ENCODE results near the gene MAP3K10. TPM values are rescaled to one million over a fixed set of nuclear protein-coding genes. Genes with fewer than 3 reads are reported as not detected.

MAP3K10 gene
- total RNA-seq, 1 donor from 2014 or later, result 22.7 TPM

GRCh38 chr19:40242480-40242879 is 51.3 kb downstream of the MAP3K10 start:
- no peak overlapping the region for H3K4me3 Mint-ChIP-seq (ENCODE audit: unreplicated experiment)
- H3K9me3 Mint-ChIP-seq (ENCODE audit: low read depth), result no peaks in the 10 kb centered on the region
- no peaks in the 10 kb centered on the region for H3K27me3 Mint-ChIP-seq (ENCODE audit: low read depth)
- peaks cover 13% of the 10 kb centered on the region for H3K36me3 Mint-ChIP-seq (ENCODE audit: low read depth)
- no peak for TF ChIP-seq CTCF (IDR thresholded peaks at IDR 0.05)
- no peak for DNase-seq (ENCODE audit: low spot score)
- peaks cover 14% of the 10 kb centered on the region for H3K4me1 Mint-ChIP-seq (ENCODE audit: low read depth)
- no peak overlapping the region for H3K27ac Mint-ChIP-seq (ENCODE audit: unreplicated experiment)

DNA sequence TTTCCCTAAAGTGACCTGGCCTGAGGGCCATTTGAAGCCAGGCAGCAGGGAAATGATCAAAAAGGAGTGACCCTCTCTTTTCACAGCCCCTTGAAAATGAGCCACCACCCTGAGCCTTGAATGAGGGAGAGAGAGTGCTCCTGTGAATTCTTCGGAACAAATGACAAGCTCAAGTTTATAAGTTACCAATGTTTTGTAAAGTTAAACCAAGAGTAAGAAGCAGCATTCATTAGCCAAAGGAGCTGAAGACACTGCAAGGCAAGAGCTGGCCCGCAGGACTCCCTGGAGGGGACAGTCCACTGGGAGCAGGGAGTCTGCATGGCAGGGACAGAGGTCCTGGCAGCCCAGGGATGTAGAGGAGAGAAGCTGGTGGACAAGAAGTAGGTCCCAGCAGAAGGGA is 52.0 kb downstream of the MAP3K10 start:
- no peak for TF ChIP-seq CTCF (IDR thresholded peaks at IDR 0.05)
- no peak overlapping the region for H3K27ac Mint-ChIP-seq (ENCODE audit: unreplicated experiment)
- no peaks in the 10 kb centered on the region for H3K9me3 Mint-ChIP-seq (ENCODE audit: low read depth)
- no peak for DNase-seq (ENCODE audit: low spot score)
- no peaks in the 10 kb centered on the region for H3K27me3 Mint-ChIP-seq (ENCODE audit: low read depth)
- peaks cover 14% of the 10 kb centered on the region for H3K4me1 Mint-ChIP-seq (ENCODE audit: low read depth)
- peaks cover 12% of the 10 kb centered on the region for H3K36me3 Mint-ChIP-seq (ENCODE audit: low read depth)
- no peak overlapping the region for H3K4me3 Mint-ChIP-seq (ENCODE audit: unreplicated experiment)

DNA sequence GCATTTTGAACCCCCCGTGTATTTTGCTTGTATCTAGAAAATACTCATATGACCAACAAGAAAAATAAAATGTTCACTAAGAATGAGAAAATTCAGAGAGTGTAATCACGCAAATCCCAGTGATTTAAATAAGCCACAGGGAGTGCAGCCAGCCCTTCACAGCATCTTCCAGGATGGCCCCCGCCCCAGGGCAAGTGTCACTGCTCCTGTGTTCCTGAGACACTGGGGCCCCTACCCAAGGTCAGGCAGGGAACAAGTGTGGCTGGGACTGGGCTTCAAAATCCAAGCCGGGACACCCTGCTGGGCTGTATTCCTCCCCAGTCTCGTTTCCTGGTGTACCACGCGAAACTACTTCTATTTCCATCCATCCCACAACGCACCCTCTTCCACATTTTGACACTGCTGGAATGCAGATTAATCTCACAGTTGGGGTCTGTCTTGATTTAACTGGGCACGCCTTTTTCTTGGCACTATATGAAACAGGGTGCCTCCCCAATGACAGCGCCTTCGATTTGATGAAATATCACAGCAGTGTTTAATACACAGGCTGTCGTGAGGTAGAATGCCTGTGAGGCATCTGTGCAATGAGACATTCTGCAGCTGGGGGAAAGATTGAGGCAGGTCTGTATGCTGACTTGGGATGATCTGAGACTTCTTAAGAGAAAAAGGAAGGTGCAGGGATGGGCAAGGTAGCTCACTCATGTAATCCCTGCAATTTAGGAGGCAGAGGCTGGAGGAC is 53.5 kb downstream of the MAP3K10 start:
- Mint-ChIP-seq H3K27me3 (ENCODE audit: low read depth) (no peaks in the 10 kb centered on the region), H3K27ac (ENCODE audit: unreplicated experiment) (no peak overlapping the region), H3K4me3 (ENCODE audit: unreplicated experiment) (no peak overlapping the region), H3K4me1 (ENCODE audit: low read depth) (peaks cover 14% of the 10 kb centered on the region), H3K9me3 (ENCODE audit: low read depth) (no peaks in the 10 kb centered on the region), H3K36me3 (ENCODE audit: low read depth) (peaks cover 7% of the 10 kb centered on the region)
- no peak for TF ChIP-seq CTCF (IDR thresholded peaks at IDR 0.05)
- DNase-seq (ENCODE audit: low spot score), result no peak

DNA sequence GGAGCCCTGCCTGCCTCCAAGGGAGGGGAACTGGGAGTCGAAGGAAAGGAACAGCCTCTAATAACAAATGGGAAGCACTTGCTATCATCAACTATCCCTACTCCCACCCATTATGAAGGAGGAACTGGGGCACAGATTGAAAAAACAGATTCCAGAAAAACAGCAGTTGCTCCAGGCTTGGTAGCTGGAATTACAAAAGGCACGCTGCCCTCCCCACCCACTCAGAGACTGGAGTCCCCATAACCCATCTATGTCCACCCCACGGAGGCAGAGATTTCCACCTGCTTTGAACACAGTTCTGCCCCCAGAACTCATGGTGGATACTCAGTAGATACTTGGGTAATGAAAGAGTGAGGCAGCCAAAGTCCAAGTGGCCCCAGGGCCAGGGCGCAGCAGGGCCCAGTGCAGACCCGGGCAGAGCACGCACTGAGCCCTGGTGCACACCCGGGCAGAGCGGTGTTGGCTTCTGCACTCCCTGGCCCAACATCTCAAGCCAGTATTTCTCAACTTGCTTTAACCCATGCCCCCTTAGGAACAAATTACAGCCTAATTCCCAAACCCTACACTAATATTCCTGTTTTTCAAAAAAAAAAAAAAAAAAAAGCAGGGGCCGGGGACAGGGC is 54.4 kb downstream of the MAP3K10 start:
- no peak overlapping the region for H3K4me3 Mint-ChIP-seq (ENCODE audit: unreplicated experiment)
- no peak overlapping the region for H3K27ac Mint-ChIP-seq (ENCODE audit: unreplicated experiment)
- H3K27me3 Mint-ChIP-seq (ENCODE audit: low read depth), result no peaks in the 10 kb centered on the region
- no peak for TF ChIP-seq CTCF (IDR thresholded peaks at IDR 0.05)
- no peaks in the 10 kb centered on the region for H3K9me3 Mint-ChIP-seq (ENCODE audit: low read depth)
- DNase-seq (ENCODE audit: low spot score), result no peak
- peaks cover 11% of the 10 kb centered on the region for H3K36me3 Mint-ChIP-seq (ENCODE audit: low read depth)
- peaks cover 14% of the 10 kb centered on the region for H3K4me1 Mint-ChIP-seq (ENCODE audit: low read depth)

DNA sequence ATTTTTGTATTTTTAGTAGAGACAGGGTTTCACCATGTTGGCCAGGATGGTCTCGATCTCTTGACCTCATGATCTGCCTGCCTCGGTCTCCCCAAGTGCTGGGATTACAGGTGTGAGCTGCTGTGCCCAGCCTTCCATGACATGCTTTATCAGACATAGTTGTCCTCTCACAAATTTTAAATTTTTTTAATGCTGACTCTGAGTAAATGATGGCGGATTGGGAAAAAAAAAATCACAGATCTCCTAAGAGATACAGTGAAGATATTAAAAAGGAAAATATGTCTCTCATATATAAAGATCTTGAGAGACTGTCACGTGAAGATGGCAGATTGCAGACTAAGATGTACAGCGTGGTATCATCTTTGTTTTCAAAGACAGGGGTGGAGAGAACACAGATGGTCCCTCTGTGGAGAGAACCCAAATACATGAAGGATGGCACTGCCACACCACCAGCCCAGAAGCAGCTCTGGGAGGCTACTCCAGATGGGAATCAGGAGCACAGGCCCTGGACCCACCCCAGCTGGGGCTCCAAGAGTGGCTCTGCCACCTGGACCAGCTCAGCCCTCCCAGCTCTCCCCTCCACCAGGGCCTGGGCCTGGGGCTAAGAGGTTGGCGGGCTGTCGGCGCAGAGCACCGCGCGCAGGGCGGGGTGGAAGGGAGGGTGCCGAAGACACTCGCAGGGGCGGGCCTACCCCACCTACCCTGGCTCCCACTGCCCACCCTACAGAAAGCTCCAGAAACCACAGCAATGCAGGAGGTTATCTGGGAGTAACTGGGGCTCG is 55.3 kb downstream of the MAP3K10 start:
- Mint-ChIP-seq H3K9me3 (ENCODE audit: low read depth) (no peaks in the 10 kb centered on the region), H3K36me3 (ENCODE audit: low read depth) (peaks cover 8% of the 10 kb centered on the region), H3K27ac (ENCODE audit: unreplicated experiment) (no peak overlapping the region), H3K4me1 (ENCODE audit: low read depth) (peaks cover 14% of the 10 kb centered on the region), H3K27me3 (ENCODE audit: low read depth) (no peaks in the 10 kb centered on the region), H3K4me3 (ENCODE audit: unreplicated experiment) (no peak overlapping the region)
- no peak for TF ChIP-seq CTCF (IDR thresholded peaks at IDR 0.05)
- no peak for DNase-seq (ENCODE audit: low spot score)

All from chondrocyte (in vitro differentiated cells).